ENCODE results near the gene TUT1.

GRCh38 chr11:62572431-62572830 lies 18.9 kb downstream of the TUT1 start:
- TF ChIP-seq, protein P1, sequence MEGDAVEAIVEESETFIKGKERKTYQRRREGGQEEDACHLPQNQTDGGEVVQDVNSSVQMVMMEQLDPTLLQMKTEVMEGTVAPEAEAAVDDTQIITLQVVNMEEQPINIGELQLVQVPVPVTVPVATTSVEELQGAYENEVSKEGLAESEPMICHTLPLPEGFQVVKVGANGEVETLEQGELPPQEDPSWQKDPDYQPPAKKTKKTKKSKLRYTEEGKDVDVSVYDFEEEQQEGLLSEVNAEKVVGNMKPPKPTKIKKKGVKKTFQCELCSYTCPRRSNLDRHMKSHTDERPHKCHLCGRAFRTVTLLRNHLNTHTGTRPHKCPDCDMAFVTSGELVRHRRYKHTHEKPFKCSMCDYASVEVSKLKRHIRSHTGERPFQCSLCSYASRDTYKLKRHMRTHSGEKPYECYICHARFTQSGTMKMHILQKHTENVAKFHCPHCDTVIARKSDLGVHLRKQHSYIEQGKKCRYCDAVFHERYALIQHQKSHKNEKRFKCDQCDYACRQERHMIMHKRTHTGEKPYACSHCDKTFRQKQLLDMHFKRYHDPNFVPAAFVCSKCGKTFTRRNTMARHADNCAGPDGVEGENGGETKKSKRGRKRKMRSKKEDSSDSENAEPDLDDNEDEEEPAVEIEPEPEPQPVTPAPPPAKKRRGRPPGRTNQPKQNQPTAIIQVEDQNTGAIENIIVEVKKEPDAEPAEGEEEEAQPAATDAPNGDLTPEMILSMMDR (IDR thresholded peaks at IDR 0.05; ENCODE audit: insufficient read depth, low read length, poor library complexity, severe bottlenecking) = no peak
- no peak for TF ChIP-seq EZH2phosphoT487 (conservative IDR thresholded peaks at IDR 0.05; ENCODE audit: low read length)
